Esophagus mucosa (tissue), 1 donor: Measurements from ENCODE around the gene SNX25. TPM values are rescaled to one million over a fixed set of nuclear protein-coding genes. Genes with fewer than 3 reads are reported as not detected.
"Not testable (repeated sequence)": the region's sequence is repeated elsewhere in the genome, so short reads cannot be mapped to it uniquely, and the experiment has no call there.

Source experiments
- ATAC-seq: fragments of 200-7000 bp; cut with Tn5 transposase; one replicate; pipeline ENCODE4 v1.9.1; 2020
- total RNA-seq: library from RNA; stranded (reverse); gene quantifications from one replicate; pipeline ENCODE4 v1.2.4, GENCODE V29; 2023
- donor health status: DM: yes; HTN: yes; CAD: no.

Gene SNX25
- total RNA-seq, 1 donor from 2014 or later, result 7.4 TPM

- ATAC-seq, result not testable (repeated sequence)
Measured at GRCh38 chr4:185205073-185205472, 4.3 kb upstream of the SNX25 start.

DNA sequence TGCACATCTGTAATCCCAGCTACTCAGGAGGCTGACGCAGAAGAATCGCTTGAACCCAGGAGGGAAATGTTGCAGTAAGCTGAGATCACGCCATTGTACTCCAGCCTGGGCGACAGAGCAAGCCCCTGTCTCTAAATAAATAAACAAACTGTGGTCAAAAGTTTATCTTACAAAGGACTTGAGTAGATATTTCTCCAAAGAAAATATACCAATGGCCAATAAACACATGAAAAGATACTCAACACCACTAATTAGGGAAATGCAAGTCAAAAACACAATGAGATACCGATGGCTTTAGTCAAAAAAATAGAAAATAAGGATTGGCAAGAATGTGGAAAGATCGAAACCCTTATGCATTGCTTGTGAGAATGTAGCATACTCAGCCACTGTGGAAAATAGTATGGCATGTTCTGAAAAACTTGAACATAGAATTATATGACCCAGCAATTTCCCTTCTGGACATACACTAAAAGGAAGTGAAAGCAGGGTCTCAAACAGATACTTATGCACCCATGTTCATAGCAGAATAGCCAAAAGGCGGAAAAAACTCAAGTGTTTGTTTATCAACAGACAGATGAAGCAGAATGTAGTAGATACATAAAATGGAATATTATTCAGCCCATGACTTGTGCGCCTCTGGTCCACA lies 3.6 kb upstream of the SNX25 start:
- no peak for ATAC-seq

- no peak for ATAC-seq
Measured at GRCh38 chr4:185207466-185207865, 1.9 kb upstream of the SNX25 start.

GRCh38 chr4:185209852-185210101 lies 379 bp downstream of the SNX25 start:
- ATAC-seq, result peak; percentile 27

GRCh38 chr4:185210102-185210981 lies 944 bp downstream of the SNX25 start:
- ATAC-seq, result peak; percentile 40

GRCh38 chr4:185211035-185211434 lies 1.6 kb downstream of the SNX25 start:
- ATAC-seq, result no peak

DNA sequence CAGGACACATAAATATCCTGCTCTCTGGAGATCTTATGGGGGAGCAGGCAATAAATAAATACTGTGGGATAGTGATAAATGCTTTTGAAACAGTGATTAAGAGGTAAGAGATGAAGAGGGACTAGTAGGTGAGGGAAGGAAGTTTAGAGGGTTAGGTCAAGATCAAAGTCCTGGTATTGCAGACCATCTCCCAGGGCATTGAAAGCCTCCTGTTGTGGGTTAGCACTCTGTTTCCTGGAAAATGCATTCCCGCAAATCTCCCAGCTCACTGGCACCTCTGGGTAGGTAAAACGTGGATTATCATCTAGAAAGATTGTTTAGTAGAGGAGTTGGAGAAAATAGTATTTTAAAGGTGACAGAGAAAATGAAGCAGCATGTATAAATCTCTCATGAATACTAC lies 2.2 kb downstream of the SNX25 start:
- no peak for ATAC-seq

- ATAC-seq, result no peak
Measured at GRCh38 chr4:185212581-185212980, 3.2 kb downstream of the SNX25 start.

GRCh38 chr4:185213877-185214276 lies 4.5 kb downstream of the SNX25 start:
- no peak for ATAC-seq

DNA sequence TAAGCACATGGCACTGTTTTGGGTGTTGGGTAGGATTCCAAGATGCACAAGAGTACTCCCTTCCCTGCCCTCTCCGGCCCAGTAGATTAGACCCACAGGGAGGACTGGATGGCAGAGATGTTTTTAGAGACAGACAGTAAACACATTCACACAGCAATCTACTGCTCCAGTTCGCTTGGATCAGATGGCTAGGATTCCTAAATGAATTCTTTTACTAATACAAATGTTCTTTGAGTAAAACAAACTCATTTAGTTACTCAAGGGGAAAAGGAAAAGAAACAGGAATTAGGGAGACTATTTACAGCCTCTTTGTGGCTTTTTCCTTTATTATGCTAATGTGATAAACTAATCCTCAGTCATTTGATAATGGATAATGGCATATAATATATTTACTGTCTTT lies 5.9 kb downstream of the SNX25 start:
- ATAC-seq, result no peak

DNA sequence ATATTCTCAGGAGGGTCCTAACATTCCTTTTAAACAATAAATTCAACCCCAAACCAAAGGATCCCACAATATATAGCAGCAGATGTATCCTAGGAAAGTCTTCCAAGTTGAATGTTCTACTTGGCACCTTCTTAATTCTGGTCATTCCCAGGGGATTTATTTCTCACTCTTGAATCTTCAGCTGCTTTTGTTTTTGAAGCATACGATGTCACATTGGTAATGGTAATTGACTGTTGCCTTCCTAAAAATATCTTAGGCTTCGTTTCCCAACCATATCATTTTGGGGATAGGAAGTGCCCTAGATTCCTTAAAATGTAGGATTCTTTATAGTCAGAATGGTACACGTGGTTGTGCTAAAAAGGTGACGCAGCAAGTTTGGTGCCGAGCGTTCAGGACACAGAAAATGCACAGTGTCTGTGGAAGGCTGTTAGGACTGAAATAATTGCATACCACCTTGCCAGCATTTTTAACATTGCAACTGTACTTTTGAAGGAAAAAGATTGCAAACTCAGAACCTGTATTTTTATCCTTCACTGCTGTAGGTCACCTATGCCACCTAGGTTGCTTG lies 8.1 kb downstream of the SNX25 start:
- no peak for ATAC-seq

- ATAC-seq, result no peak
Measured at GRCh38 chr4:185218312-185218711, 8.9 kb downstream of the SNX25 start.

DNA sequence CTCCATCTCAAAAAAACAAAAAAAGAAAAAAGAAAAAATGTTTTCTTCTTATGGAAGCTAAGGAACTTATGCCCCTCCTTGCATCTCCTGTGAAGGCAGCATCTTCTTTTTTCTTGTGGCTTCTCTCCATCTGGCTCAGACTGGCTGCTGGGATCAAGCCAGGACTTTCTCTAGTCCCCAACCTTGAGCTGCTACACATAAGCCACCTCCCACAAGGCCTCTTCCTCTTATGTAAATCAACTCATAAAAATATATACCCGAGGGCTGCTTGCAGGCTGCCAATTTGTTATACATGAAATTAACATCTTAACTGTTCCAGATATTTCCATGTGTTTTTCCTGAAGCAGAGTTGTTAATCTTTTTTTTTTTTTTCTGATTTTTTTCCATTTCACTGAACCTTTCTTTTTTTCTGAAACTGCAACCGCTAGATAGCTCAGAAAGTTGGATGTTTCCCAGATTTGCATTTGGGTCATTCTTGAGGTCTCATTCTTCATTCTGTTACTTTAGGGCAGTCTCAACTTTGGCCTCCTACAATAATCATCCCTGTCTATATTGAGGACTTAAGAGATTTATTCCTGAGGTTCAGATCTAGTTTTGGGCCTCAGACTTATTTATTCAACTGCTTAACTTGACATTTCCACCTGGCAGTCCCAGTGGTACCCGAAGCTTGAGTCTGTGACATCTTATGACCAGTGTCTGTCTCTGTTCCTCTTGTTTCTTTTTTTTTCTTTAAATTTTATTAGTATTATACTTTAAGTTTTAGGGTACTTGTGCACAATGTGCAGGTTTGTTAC lies 10.3 kb downstream of the SNX25 start:
- ATAC-seq, result no peak

DNA sequence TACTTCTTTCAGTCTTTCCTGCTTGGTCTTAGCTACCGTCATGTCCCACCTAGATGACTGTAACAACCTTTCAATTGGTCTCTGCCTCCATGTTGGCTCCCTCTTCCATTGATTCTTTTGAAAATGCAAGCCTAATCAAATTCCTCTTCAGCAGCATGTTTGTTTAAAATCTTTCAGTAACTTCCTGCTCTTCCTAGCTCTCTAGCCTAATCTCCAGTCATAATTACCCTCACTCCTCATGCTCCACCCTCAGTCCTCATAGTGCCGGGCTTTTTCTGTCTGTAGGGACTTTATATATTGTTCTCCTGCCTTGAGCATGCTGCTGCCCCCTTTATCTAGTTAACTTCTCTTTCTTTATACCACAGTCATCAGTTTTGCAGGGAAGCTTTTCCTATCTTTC lies 12.1 kb downstream of the SNX25 start:
- ATAC-seq, result no peak

DNA sequence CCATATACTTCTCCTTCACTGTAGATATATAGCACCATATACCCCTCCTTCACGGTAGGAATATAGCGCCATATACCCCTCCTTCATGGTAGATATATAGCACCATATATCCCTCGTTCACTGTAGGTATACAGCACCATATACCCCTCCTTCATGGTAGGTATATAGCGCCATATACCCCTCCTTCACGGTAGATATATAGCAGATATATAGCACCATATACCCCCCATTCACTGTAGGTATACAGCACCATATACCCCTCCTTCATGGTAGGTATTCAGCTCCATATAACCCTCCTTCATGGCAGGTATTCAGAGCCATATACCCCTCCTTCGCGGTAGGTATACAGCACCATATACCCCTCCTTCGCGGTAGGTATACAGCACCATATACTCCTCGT lies 12.5 kb downstream of the SNX25 start:
- no peak for ATAC-seq

GRCh38 chr4:185222598-185222997 lies 13.2 kb downstream of the SNX25 start:
- no peak for ATAC-seq

GRCh38 chr4:185224597-185224996 lies 15.2 kb downstream of the SNX25 start:
- no peak for ATAC-seq

DNA sequence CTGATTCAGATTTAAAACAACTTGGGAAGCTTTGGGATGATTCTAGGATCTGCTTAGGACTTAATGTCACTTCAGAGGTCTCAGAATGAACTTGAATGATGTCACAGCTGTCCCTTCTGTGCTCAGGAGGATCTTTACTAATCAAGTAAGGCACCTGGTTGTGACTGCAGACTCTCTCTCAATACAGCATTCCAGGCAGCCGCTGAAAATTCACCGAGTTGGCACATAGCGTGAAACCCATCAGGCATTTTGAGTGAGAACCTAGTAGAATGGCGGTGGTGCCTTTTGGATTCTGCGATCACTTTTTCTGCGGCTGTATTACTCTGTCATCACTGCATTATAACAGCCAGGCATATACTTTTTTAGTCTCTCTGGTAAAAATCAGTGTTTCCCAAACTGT lies 16.5 kb downstream of the SNX25 start:
- no peak for ATAC-seq

DNA sequence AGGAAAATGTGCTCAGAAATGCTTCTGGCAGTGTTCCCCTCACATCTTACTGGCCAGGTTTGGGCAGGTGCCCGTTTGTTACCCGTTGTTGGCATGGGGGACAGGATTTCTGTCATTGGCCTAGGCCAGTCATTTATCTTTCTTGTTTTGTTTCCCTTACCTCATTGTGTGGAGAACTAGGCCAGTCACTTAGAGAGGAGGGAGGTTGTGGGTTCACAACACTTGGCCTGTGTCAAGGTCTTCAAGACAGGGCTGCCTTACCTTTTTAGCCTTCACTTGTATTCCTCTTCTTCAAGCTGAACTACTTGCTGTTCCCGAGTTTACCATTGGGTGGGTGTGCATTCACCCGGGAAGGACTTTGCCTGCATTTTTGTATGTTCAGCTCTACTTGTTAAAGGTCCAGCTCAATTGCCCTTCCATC lies 17.7 kb downstream of the SNX25 start:
- no peak for ATAC-seq

- no peak for ATAC-seq
Measured at GRCh38 chr4:185227713-185228278, 18.4 kb downstream of the SNX25 start.

GRCh38 chr4:185229021-185229818 lies 19.8 kb downstream of the SNX25 start:
- ATAC-seq, result no peak

GRCh38 chr4:185232370-185232769 lies 23.0 kb downstream of the SNX25 start:
- ATAC-seq, result no peak
